A204.1 (cell line): ENCODE results near the gene GET4.
"Not testable (repeated sequence)": the region's sequence is repeated elsewhere in the genome, so short reads cannot be mapped to it uniquely, and the experiment has no call there.

ENCODE experiments used
- FAIRE-seq: peaks from 2 replicates; lab custom pipeline; 2012; peaks lifted over from hg19 to GRCh38; lab: Jason Lieb, UNC

The GET4 gene

DNA sequence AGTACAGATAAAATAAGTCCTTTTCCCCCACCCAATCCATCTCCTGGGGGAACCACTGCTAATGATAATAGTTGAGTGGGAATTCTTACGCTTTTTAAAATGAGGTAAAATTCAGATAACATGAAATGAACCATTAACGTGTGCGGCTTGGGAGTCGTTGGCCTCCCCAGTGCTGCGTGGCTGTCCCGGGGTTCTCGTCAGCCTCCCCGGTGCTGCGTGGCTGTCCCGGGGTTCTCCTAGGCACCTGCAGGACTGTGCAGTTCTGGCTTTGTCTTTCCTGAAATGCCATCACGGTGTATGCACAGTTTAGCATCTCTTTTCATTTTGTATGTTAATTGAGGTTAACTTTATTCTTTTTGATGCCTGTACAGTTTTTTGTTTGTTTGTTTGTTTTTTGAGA lies 30.6 kb upstream of the GET4 start:
- no peak for FAIRE-seq

DNA sequence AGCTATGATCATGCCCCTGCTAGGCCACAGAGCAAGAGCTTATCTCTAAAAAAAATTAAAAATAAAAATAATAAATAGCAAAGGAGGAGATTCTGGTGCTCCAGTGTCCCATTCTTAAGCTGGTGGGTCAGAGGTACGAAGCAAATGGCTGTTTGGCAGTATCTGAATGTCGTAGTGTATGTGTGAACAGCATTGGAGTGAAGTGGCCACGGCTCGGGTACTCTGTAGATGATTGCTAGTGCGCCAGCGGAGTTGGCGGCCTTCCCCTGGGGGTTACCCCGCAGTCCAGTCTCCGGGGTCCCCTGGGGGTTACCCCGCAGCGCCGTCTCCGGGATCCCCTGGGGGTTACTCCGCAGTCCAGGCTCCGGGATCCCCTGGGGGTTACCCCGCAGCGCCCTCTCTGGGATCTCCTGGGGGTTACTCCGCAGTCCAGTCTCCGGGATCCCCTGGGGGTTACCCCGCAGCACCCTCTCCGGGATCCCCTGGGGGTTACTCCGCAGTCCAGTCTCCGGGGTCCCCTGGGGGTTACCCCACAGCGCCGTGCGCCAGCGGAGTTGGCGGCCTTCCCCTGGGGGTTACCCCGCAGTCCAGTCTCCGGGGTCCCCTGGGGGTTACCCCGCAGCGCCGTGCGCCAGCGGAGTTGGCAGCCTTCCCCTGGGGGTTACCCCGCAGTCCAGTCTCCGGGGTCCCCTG lies 29.2 kb upstream of the GET4 start:
- FAIRE-seq: not testable (repeated sequence)

DNA sequence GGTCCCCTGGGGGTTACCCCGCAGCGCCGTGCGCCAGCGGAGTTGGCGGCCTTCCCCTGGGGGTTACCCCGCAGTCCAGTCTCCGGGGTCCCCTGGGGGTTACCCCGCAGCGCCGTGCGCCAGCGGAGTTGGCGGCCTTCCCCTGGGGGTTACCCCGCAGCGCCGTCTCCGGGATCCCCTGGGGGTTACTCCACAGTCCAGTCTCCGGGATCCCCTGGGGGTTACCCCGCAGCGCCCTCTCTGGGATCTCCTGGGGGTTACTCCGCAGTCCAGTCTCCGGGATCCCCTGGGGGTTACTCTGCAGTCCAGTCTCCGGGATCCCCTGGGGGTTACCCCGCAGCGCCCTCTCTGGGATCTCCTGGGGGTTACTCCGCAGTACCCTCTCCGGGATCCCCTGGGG lies 28.6 kb upstream of the GET4 start:
- not testable (repeated sequence) for FAIRE-seq

DNA sequence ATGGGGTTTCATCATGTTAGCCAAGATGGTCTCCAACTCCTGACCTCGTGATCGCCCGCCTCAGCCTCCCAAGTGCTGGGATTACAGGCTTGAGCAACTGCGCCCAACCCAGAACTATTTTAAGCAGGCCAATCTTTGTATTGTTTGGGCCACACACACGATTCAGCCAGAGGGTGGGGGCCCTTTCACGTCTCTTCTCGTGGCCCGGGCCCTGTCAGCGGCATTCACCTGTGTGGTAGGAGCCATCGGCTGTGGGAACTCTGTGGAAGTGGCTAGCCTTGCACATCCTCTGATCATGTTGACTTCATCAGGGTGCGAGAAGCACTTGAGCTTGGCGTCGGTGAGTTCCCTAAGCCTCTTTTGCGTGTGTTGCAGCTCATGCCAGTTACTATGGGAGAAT lies 27.2 kb upstream of the GET4 start:
- FAIRE-seq: no peak

DNA sequence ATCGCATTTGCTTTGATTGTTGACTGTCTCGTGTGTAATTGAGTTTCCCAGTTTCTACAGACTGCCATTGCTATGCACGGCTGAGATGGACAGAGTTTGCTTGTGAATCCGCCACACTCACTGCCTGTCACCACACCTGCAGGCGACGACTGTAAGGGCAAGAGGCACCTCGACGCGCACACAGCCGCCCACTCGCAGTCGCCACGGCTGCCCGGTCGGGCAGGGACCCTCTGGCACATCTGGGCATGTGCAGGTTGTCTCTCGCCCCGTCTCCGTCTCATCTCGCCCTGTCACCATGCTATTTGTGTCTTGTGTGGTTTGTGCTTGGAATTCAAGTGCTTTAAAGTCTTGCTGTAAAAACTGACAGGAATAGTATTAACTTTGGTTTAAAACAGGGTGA lies 26.6 kb upstream of the GET4 start:
- no peak for FAIRE-seq

DNA sequence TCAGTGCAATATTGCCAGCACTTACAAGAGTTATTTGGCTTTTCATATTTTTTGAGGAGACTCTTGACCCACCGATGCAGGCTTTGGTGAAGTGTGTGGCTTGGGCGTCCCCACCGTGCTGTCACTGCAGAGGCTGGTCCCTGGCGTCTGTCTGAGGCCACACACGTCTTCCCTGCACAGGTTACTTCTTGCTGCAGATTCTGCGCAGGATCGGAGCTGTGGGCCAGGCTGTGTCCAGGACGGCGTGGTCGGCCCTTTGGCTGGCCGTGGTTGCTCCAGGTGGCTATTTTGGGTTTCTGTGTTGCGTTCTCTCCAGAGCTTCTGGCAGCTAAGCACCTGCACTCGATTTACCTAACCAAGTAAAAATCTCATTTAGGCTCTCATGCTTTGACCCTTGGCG lies 25.1 kb upstream of the GET4 start:
- FAIRE-seq: no peak

DNA sequence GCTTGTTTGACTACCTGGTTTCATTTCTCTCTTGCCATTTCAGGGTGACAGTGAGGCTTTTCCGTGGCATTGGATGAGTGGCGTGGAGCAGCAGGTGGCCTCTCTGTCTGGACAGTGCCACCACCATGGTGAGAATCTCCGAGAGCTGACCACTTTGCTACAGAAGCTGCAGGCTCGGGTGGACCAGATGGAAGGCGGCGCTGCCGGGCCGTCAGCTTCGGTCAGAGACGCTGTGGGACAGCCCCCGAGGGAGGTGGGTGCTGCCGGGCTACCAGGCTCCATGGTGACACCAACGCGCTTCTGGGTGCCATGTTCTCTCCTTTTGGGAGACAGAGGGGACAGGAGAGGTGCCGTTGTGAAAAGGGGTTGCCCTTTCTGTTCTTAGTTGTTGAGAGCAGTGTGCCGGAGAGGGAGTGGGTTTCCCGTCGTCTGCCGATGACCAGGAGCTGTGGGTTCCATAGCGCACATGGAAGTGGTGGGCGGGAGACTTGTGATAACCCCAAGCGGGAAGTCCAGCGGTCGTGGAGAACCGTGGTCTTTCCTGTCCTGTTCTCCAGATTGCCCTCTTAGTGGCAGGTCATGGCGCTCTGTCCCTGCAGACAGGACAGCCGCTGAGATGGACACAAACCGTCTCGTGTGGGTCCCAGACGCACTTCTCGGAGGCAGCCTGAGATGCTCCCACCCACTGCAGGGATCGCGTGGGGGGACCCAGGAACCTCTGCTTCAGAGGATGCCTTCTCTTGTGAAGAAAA lies 22.8 kb upstream of the GET4 start:
- no peak for FAIRE-seq

DNA sequence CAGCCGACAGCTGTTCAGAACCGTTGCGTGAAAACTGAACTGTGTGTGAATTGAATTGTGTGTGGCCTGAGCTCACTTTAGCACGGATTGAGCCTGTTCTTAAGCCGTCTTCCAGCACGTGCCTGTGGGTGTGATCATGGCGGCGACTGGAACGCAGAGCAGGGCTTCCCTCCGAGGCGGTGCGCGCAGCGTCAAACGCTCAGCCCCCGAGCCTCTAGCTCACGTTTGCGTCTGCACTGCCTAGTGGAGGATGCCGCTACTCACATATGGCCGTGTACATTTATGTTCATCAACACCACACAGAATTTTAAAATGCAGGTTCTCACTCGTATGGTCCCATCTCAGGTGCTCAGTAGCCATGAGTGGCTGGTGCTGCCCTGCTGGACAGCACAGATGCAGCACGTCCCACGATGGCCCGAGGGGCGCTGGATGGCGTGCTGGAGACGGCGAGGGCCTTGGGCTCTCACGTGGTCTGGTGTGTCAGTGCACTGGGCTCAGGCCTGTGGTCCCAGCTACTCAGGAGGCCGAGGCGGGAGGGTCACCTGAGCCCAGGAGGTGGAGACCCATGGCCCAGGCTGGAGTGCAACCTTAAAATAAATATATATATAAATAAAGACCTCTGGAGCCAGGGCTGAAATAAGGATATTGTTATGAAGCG lies 22.1 kb upstream of the GET4 start:
- no peak for FAIRE-seq

DNA sequence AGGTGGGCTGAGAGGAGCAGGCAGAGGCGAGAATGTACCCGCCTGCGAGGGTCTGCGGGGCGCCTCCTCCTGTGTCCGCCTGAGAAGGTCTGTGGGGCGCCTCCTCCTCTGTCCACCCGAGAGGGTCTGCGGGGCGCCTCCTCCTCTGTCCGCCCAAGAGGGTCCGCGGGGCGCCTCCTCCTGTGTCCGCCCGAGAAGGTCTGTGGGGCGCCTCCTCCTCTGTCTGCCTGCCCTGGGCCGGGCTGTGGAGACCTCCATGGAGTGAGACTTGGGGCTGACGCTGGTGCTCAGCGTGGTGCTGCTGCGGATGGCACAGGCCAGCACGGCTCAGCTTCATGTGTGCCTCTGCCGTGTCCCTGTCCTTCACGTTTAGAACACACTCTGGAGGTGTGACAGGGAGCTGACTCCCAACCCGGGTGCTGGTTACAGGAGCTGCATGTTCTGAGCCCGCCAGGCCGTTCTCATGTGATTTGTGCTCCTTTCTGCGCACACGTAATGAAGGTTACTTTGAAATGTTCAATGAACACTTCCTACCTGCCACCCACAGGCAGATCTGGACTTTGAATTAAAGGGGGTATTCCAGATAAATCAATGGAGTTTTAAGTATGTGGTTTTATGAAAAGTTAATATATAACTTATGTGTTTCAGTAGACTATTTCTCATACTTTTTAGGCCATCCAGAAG lies 20.5 kb upstream of the GET4 start:
- FAIRE-seq: no peak

DNA sequence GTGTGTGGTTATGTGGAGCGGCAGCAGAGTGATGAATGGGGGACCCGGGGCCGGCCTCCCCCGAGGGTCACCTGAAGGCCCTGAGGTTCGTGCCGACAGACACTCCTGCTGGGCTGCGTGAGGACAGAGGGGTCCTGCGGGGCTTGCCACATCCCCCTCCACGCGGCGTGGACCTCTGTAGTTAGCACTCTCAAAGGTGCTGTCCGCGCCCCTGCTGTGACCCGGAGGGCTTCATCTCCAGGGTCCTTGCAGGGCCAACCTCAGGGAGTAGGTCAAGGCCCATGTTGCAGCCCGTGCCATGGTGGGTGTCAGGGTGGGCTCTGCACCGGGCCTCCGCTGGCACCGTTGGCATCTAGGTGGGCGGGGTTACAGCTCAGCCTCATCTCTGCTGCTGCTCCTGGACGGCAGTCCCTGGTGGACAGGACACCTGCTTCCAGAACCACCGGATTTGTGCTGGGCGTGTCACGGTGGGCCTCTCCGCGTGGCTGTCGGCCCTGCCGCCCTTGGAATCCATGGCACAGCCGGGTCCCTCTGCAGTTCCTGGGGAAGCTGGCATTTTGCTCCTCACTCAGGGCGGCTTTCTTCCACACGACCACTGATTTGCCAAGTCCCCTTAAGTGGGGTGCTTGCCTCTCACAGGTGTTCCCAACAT lies 19.8 kb upstream of the GET4 start:
- FAIRE-seq: no peak

DNA sequence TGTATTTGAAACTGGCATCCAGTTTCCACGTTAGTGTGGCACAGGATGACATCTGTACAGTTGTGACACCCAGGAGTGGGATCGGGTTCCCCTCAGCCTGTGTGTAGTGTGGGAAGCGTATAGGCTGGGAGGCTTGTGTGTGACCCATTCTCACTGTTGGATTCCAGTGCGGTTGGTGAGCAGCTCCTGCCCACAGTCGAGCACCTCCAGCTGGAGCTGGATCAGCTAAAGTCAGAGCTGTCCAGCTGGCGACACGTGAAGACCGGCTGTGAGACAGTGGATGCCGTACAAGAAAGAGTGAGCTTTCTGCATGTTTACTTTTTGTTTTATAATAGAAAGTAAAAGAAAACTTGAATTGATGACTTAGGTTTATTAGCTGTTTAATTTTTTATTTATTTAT lies 18.7 kb upstream of the GET4 start:
- FAIRE-seq: no peak

DNA sequence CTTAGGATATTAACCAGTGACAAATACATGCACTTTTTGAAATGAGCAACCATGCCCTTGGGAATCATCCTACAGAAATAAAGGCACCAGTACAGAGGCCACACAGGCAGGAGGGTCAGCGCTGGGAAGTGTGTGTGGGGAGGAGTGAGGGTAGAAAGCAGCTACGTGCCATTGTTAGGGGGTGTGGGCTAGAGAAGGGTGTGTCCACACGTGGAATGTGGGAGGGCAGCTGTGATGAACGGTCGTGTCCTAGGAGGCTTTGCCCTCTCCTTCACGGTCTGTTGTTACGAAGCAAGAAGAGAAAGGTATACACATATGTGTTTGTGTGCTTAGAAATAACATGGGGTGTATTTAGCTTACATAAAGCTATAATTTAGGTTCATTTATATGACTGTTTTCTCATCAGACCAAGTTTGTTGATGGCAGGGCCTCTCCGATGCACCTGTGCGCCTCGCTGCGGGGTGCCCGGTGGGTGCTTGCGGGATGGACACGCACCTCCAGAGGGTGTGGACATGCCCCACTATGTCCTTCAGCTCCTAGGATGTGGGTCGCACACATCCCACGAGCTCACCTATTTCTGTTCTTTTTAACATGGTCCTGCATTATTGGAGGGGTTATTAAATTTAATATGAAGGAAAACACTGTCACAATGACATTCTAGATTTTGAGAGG lies 16.9 kb upstream of the GET4 start:
- no peak for FAIRE-seq

DNA sequence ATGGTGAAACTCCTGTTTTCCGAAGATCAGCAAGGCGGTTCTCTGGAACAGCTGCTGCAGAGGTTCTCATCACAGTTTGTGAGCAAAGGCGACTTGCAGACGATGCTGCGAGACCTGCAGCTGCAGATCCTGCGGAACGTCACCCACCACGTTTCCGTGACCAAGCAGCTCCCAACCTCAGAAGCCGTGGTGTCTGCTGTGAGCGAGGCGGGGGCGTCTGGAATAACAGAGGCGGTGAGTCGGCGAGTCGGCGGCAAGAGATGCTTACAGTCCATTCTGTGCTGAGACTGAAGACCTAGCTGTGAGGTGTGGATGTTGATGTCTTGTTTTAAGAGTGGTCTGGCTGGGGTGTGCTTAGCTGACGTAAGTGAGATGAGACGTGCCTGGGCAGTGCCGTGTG lies 16.2 kb upstream of the GET4 start:
- no peak for FAIRE-seq

DNA sequence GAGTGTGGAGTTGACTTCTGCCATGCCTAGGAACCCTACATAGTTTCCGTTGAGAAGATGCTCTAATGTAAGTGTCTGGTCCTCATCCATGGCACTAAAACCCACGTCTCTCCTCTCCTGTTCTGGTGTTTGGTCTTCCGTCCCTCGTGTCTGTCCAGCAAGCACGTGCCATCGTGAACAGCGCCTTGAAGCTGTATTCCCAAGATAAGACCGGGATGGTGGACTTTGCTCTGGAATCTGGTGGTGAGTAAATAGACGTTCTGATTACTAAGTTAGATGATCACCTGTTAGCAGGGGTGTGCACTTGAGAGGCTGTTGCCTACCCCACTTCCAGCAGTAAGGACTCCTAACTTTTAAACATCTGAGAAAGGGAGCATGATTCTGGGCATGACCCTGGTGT lies 15.1 kb upstream of the GET4 start:
- no peak for FAIRE-seq

DNA sequence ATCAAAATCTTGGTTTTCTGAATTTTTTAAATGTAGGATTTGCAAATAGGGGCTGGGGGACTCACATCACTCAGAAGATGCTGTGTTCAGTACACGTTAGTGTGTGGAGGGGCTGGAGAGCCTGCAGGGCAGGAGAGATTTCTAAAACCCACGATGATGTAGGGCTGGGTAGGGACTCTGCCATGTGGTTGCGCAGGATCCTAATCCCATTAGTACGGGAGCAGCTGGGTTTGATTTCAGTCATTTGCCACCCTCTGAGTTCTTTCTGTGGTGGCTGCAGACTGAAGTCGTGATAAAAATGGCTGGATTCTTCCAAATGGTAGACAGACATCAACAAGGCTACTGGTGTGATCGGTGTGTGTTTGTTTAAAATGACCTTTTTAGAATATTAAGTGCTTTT lies 14.2 kb upstream of the GET4 start:
- no peak for FAIRE-seq

DNA sequence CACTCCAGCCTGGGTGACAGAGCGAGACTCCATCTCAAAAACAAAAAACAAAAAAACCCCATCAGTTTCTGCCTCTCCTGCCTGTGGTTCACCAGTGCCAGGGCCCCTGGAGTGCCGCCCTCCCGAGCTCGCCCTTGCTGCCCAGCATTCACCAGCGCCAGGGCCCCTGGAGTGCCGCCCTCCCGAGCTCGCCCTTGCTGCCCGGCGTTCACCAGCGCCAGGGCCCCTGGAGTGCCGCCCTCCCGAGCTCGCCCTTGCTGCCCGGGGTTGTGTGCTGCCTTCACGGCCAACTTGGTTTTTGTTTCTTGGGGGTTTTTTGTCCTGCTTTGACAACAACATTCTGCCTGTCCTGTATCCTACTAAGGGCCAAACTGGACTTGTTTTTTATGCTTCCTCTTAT lies 13.2 kb upstream of the GET4 start:
- no peak for FAIRE-seq

DNA sequence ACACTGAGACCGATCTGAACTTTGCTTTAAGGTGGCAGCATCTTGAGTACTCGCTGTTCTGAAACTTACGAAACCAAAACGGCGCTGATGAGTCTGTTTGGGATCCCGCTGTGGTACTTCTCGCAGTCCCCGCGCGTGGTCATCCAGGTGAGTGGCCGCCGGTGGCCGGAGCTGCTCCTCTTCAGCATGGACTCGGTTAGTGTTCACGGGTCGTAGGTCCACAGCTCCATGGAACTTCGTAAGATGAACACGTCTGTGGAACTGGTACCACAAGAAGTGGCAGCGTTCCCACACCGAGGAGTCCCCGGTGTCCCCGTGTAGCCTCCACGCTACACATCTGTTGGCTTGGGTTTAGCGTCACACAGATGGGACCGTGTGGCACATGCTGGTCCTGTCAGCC lies 10.4 kb upstream of the GET4 start:
- no peak for FAIRE-seq

DNA sequence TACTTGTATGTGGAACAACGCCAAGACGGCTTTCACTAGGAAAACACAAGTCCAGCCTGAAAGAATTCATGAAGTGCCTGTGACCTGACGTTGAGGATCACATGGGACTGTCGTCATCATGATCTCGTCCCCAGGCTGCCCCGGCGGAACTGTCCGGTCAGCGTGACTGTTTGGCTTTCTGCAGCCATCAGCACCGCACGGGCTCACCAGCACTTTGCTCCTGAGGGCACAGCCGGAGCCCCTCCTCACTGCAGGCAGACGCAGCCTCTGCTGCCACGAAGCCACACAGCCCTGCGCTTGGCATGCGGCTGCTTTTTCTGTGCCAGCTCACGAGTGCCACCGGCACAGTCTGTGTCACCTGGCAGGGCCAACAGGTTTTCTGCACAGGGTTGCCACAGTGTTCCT lies 9.4 kb upstream of the GET4 start:
- FAIRE-seq: no peak

DNA sequence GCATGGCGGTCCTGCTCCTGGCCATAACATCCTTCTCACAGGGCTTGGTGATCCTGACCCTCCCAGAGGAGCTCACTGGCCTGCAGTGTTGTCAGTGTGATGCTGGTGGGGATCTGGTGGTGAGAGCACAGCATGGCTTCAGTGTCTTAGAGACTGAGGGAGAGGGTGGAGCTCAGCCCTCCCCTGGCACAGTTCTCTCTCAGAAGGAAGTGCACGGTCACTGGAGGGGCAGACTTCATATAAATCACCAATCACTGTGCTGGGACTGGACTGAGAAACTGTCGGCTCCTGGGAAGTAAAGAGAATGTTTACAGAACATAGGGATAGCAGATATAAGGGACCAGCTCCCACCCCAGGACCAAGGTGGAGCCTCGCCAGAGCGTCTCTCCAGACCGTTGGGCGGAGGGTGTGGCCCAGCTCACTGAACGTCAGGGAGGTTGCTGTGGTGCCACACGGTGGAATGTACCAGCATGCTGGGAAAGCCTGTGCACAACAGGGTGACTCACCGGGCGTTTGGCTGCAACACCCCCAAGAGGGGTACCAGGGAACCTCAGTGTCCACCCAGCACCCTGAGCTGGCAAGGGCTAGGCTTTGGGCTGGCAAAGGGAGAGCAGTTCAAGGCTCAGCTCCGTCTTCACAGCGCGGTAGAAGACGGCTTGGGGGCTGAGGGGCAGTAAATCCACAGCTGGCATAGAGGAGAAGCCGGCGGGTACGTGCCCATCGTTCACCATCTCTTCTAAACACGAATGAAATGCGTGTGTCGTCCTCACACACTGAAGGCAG lies 8.8 kb upstream of the GET4 start:
- no peak for FAIRE-seq

DNA sequence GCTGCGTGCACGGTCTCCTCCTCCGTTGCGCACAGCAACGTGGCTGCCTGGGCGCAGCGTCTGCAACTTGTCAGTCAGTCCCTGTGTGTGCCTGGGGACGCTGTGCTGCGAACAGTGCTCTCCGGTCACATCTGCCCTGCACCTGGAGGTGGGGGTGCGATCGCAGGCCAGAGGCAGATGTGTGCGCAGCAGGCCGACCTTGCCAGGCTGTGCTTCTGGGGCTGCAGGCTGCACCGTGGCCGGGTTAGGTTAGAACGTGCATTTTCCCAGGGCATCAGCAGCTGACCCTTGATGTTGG lies 8.2 kb upstream of the GET4 start:
- FAIRE-seq: no peak

DNA sequence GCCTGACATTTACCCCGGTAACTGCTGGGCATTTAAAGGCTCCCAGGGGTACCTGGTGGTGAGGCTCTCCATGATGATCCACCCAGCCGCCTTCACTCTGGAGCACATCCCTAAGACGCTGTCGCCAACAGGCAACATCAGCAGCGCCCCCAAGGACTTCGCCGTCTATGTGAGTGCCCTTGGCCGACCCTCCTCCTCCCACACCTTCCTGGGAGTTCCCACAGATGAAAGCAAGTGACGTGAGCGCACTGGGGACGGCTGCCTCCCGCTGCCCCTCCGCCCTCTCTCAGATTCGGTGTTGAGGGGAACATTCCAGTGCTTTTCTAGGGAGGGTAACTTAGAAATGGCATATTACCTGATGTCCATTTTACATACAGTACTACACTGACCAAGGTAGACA lies 7.0 kb upstream of the GET4 start:
- FAIRE-seq: no peak
